HepG2 (cell line): ENCODE measurements around the gene RNF13. TPM values are rescaled to one million over a fixed set of nuclear protein-coding genes. Genes with fewer than 3 reads are reported as not detected.

ENCODE experiments used
- ATAC-seq: fragments of 200-7000 bp; cut with Tn5 transposase; 3 replicates; pipeline ENCODE4 v1.9.1; 2020; ENCODE audit warnings: mild to moderate bottlenecking, moderate library complexity
- BruUV-seq: library from RNA; stranded (reverse); fragments of 400-500 nt; replicated peaks from 2 replicates; lab custom pipeline; 2021; lab: Mats Ljungman, UMichigan
- CTCF ChIA-PET: fragments of 300-600 bp; formaldehyde crosslinking; extraction: SDS; loops from one replicate; lab custom pipeline; 2021; ENCODE audit warnings: low total read pairs, inconsistent platforms, low intra/inter-chr PET ratio; lab: Yijun Ruan, JAX
- POLR2A ChIA-PET: fragments of 350-600 bp; sonication (Branson Sonifier 250); formaldehyde crosslinking; loops from one replicate; lab custom pipeline; 2020; ENCODE audit warnings: antibody characterized with exemption, inconsistent platforms; lab: Yijun Ruan, JAX
- DNase-seq: peaks from one replicate; pipeline ENCODE4 v3.0.0-alpha.2; 2015; ENCODE audit warnings: low spot score
- FAIRE-seq: peaks from 3 replicates; lab custom pipeline; 2011; peaks lifted over from hg19 to GRCh38; lab: Jason Lieb, UNC
- H2AFZ ChIP-seq: one replicate; pipeline ENCODE4 v1.6.1; 2011; ENCODE audit warnings: low read length, inconsistent platforms
- H3K27ac ChIP-seq: fragments of 300-600 bp; 3 replicates; pipeline ENCODE4 v1.8.0; 2011; ENCODE audit warnings: mixed run types, mild to moderate bottlenecking, mixed read lengths, low read length, inconsistent platforms; ENCODE audit not compliant: insufficient read depth; ENCODE audit errors: extremely low read length
- H3K27me3 ChIP-seq, 2 experiments: fragments of 200-600 bp in 1 of 2; 2 replicates in 1 of 2; 3 replicates in 1 of 2; pipeline versions ENCODE4 v1.6.0 to v1.8.0; 2011; ENCODE audit warnings: low read length in 2 of 2, mild to moderate bottlenecking in 2 of 2, moderate library complexity in 2 of 2, inconsistent platforms in 1 of 2; ENCODE audit not compliant: insufficient read depth in 2 of 2, control insufficient read depth in 1 of 2
- H3K36me3 ChIP-seq, 2 experiments: fragments of 200-600 bp in 1 of 2; replicated peaks in 1 of 2; 2 replicates in 1 of 2; 3 replicates in 1 of 2; pipeline versions ENCODE4 v1.5.1 to v1.8.0; 2011; ENCODE audit warnings: low read length in 2 of 2, inconsistent platforms in 1 of 2; ENCODE audit not compliant: insufficient read depth in 2 of 2, control insufficient read depth in 1 of 2
- H3K4me1 ChIP-seq: 2 replicates; pipeline ENCODE4 v1.5.1; 2012; ENCODE audit warnings: low read length, inconsistent platforms; ENCODE audit not compliant: insufficient read depth
- H3K4me2 ChIP-seq: 2 replicates; pipeline ENCODE4 v1.6.0; 2011; ENCODE audit warnings: low read depth, low read length, inconsistent platforms
- H3K4me3 ChIP-seq, 3 experiments: fragments of 200-600 bp in 1 of 3; sonication (generic), shearing (Covaris generic) in 1 of 3; replicated peaks in 1 of 3; 2 replicates each; pipeline ENCODE4 v1.5.1; 2011 to 2016; ENCODE audit warnings: low read length in 3 of 3, inconsistent platforms in 2 of 3, low read depth in 2 of 3, mild to moderate bottlenecking in 2 of 3, control low read depth in 1 of 3, mixed read lengths in 1 of 3; ENCODE audit not compliant: insufficient read depth in 1 of 3
- H3K79me2 ChIP-seq: one replicate; pipeline ENCODE4 v1.6.1; 2011; ENCODE audit warnings: low read length, inconsistent platforms; ENCODE audit not compliant: insufficient read depth
- H3K9ac ChIP-seq: 2 replicates; pipeline ENCODE4 v1.6.0; 2011; ENCODE audit warnings: mild to moderate bottlenecking, low read depth, low read length, inconsistent platforms; ENCODE audit not compliant: insufficient read depth
- H3K9me3 ChIP-seq: 2 replicates; pipeline ENCODE4 v1.5.1; 2012; ENCODE audit warnings: mild to moderate bottlenecking, low read length
- H4K20me1 ChIP-seq: 2 replicates; pipeline ENCODE4 v1.6.0; 2011; ENCODE audit warnings: inconsistent platforms, mild to moderate bottlenecking, low read length, moderate library complexity; ENCODE audit not compliant: insufficient read depth
- FOSL2 ChIP-seq: sonication (generic); formaldehyde crosslinking; IDR thresholded peaks from 2 replicates; pipeline ENCODE4 v1.4.0; 2020; ENCODE audit warnings: missing genetic modification reagents
- HMG20A ChIP-seq: IDR thresholded peaks from 2 replicates; pipeline ENCODE4 v1.6.1; 2016; ENCODE audit warnings: borderline replicate concordance
- KDM6A ChIP-seq: IDR thresholded peaks from 2 replicates; pipeline ENCODE4 v1.6.1; 2016; ENCODE audit warnings: low read depth
- MEIS2 ChIP-seq: sonication (generic); formaldehyde crosslinking; IDR thresholded peaks from 2 replicates; pipeline ENCODE4 v1.9.0; 2021; ENCODE audit warnings: mild to moderate bottlenecking, missing genetic modification reagents
- RFX5 ChIP-seq: IDR thresholded peaks from 2 replicates; pipeline ENCODE4 v1.6.1; 2011; ENCODE audit warnings: low read depth, low read length, improper control_type of control experiment
- SP4 ChIP-seq: sonication (generic); formaldehyde crosslinking; IDR thresholded peaks from 2 replicates; pipeline ENCODE4 v1.8.1; 2023; ENCODE audit warnings: mild to moderate bottlenecking, missing genetic modification reagents
- ZFP1 ChIP-seq: IDR thresholded peaks from 2 replicates; pipeline ENCODE4 v1.6.1; 2016
- ZFX ChIP-seq: sonication (generic); formaldehyde crosslinking; IDR thresholded peaks from 2 replicates; pipeline ENCODE4 v1.4.0; 2020; ENCODE audit warnings: mild to moderate bottlenecking, low read depth, missing genetic modification reagents, moderate library complexity
- ZNF598 ChIP-seq: sonication (generic); formaldehyde crosslinking; IDR thresholded peaks from 2 replicates; pipeline ENCODE4 v1.5.1; 2020; ENCODE audit warnings: mild to moderate bottlenecking, missing genetic modification reagents, borderline replicate concordance
- ZSCAN22 ChIP-seq: sonication (generic); formaldehyde crosslinking; IDR thresholded peaks from 2 replicates; pipeline ENCODE4 v1.4.0; 2020; ENCODE audit warnings: mild to moderate bottlenecking, missing genetic modification reagents
- WGBS: methylation state at CpG from one replicate; pipeline ENCODE4 v1.1.6; 2017; ENCODE audit warnings: low lambda C conversion rate; 5-methylcytosine and 5-hydroxymethylcytosine counted together
- in situ Hi-C: cut with HindIII; loops from 2 replicates; pipeline ENCODE4 v1.10.0; 2017; ENCODE audit warnings: low pct_unique_long_range_greater_than_20kb; ENCODE audit not compliant: extremely low pct_ligation_motif_present
- intact Hi-C: fragments of 100-400 bp; cut with micrococcal nuclease; formaldehyde crosslinking; loops from one replicate; pipeline ENCODE4 v1.10.0; 2022; ENCODE audit not compliant: unreplicated experiment
- polyA plus RNA-seq, 8 experiments: library from polyadenylated mRNA; depleted of rRNA in 3 of 8; stranded (reverse) in 7 of 8; unstranded in 1 of 8; fragments of >200 nt; fragmentation: Illumina TruSeq in 4 of 8; extraction: Trizol in 4 of 8; gene quantifications; 2 replicates each; pipeline versions ENCODE4 v1.2.1 to v1.2.3, GENCODE V29; 2011 to 2016; ENCODE audit warnings: low read depth in 4 of 8, missing spikeins in 1 of 8, mixed read lengths in 1 of 8; ENCODE audit not compliant: insufficient read depth in 1 of 8
- total RNA-seq, 5 experiments: library from RNA; depleted of rRNA; stranded (reverse); fragments of >200 nt; fragmentation: Illumina TruSeq; extraction: Trizol; gene quantifications; 2 replicates each; pipeline ENCODE4 v1.2.3, GENCODE V29; 2016; ENCODE audit warnings: low read depth in 1 of 5
- TF ChIP-seq, protein P1 (sequence below): IDR thresholded peaks from 2 replicates; pipeline ENCODE4 v1.4.0; 2020; ENCODE audit warnings: mild to moderate bottlenecking, missing genetic modification reagents
- TF ChIP-seq, protein P2 (sequence below): IDR thresholded peaks from 2 replicates; pipeline ENCODE4 v1.6.1; 2012; ENCODE audit warnings: low read depth, low read length, improper control_type of control experiment
- TF ChIP-seq, protein P3 (sequence below): sonication (generic); formaldehyde crosslinking; IDR thresholded peaks from 2 replicates; pipeline ENCODE4 v1.4.0; 2020; ENCODE audit warnings: mild to moderate bottlenecking, missing genetic modification reagents
- TF ChIP-seq, protein P4 (sequence below): sonication (generic); formaldehyde crosslinking; IDR thresholded peaks from 2 replicates; pipeline ENCODE4 v1.5.0; 2020; ENCODE audit warnings: mild to moderate bottlenecking, missing genetic modification reagents
- TF ChIP-seq, protein P5 (sequence below): sonication (generic); formaldehyde crosslinking; IDR thresholded peaks from 2 replicates; pipeline ENCODE4 v1.5.1; 2020; ENCODE audit warnings: missing genetic modification reagents, mild to moderate bottlenecking, borderline replicate concordance

RNF13 gene
- total and polyA plus RNA-seq, 2 of the 13 experiments (the other 11 are each of a cell fraction or from before 2014, with no cell fraction given), result 39.8 to 46.0 TPM

DNA sequence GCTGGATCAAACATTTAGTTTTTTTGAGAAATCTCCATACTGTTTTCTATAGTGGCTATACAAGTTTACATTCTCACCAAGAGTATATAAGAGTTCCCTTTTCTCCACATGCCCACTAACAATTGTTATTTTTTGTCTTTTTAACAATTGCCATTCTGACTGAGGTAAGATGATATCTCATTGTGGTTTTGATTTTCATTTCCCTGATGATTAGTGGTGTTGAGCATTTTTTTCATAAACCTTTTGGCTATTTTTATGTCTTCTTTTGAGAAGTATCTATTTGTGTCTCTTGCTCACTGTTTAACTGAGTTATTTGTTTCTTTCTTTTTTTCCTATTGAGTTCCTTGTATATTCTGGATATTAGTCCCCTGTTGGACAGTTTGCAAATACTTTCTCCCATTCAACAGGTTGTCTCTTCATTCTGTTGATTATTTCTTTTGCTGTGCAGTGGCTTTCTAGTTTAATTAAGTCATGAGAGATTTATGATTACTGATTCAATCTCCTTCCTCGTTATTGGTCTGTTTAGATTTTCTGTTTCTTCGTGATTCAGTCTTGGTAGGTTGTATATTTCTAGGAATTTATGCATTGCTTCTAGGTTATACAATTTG lies 6.7 kb upstream of the RNF13 start:
- Histone ChIP-seq H3K4me1 (no peaks in the 10 kb centered on the region), H4K20me1 (no peaks in the 10 kb centered on the region), H3K4me2 (no peak overlapping the region), H2AFZ (no peak overlapping the region), H3K9me3 (no peaks in the 10 kb centered on the region), H3K27me3 (no peaks in the 10 kb centered on the region), H3K27ac (no peak overlapping the region), H3K9ac (no peak overlapping the region), H3K79me2 (no peaks in the 10 kb centered on the region), H3K36me3 (no peaks in the 10 kb centered on the region), H3K4me3 (no peak overlapping the region)
- ChIA-PET CTCF (no interaction called here), POLR2A (no interaction called here)
- no TSS peak for BruUV-seq
- 0% methylated on average over 2 of the region's 2 CpGs for WGBS
- no peak for DNase-seq
- no peak for ATAC-seq
- TF ChIP-seq, protein P1, sequence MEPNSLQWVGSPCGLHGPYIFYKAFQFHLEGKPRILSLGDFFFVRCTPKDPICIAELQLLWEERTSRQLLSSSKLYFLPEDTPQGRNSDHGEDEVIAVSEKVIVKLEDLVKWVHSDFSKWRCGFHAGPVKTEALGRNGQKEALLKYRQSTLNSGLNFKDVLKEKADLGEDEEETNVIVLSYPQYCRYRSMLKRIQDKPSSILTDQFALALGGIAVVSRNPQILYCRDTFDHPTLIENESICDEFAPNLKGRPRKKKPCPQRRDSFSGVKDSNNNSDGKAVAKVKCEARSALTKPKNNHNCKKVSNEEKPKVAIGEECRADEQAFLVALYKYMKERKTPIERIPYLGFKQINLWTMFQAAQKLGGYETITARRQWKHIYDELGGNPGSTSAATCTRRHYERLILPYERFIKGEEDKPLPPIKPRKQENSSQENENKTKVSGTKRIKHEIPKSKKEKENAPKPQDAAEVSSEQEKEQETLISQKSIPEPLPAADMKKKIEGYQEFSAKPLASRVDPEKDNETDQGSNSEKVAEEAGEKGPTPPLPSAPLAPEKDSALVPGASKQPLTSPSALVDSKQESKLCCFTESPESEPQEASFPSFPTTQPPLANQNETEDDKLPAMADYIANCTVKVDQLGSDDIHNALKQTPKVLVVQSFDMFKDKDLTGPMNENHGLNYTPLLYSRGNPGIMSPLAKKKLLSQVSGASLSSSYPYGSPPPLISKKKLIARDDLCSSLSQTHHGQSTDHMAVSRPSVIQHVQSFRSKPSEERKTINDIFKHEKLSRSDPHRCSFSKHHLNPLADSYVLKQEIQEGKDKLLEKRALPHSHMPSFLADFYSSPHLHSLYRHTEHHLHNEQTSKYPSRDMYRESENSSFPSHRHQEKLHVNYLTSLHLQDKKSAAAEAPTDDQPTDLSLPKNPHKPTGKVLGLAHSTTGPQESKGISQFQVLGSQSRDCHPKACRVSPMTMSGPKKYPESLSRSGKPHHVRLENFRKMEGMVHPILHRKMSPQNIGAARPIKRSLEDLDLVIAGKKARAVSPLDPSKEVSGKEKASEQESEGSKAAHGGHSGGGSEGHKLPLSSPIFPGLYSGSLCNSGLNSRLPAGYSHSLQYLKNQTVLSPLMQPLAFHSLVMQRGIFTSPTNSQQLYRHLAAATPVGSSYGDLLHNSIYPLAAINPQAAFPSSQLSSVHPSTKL (CRISPR knock-in tag), result no peak
- TF ChIP-seq FOSL2 (CRISPR knock-in tag) (no peak), ZNF598 (no peak), KDM6A (CRISPR knock-in tag) (no peak), HMG20A (no peak), ZFP1 (CRISPR knock-in tag) (no peak), ZFX (no peak), ZSCAN22 (CRISPR knock-in tag) (no peak), SP4 (CRISPR knock-in tag) (no peak), RFX5 (no peak), MEIS2 (CRISPR knock-in tag) (no peak)
- TF ChIP-seq, protein P2, sequence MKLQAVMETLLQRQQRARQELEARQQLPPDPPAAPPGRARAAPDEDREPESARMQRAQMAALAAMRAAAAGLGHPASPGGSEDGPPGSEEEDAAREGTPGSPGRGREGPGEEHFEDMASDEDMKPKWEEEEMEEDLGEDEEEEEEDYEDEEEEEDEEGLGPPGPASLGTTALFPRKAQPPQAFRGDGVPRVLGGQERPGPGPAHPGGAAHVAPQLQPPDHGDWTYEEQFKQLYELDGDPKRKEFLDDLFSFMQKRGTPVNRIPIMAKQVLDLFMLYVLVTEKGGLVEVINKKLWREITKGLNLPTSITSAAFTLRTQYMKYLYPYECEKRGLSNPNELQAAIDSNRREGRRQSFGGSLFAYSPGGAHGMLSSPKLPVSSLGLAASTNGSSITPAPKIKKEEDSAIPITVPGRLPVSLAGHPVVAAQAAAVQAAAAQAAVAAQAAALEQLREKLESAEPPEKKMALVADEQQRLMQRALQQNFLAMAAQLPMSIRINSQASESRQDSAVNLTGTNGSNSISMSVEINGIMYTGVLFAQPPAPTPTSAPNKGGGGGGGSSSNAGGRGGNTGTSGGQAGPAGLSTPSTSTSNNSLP, result no peak
- TF ChIP-seq, protein P3, sequence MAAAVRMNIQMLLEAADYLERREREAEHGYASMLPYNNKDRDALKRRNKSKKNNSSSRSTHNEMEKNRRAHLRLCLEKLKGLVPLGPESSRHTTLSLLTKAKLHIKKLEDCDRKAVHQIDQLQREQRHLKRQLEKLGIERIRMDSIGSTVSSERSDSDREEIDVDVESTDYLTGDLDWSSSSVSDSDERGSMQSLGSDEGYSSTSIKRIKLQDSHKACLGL (CRISPR knock-in tag), result no peak
- TF ChIP-seq, protein P4, sequence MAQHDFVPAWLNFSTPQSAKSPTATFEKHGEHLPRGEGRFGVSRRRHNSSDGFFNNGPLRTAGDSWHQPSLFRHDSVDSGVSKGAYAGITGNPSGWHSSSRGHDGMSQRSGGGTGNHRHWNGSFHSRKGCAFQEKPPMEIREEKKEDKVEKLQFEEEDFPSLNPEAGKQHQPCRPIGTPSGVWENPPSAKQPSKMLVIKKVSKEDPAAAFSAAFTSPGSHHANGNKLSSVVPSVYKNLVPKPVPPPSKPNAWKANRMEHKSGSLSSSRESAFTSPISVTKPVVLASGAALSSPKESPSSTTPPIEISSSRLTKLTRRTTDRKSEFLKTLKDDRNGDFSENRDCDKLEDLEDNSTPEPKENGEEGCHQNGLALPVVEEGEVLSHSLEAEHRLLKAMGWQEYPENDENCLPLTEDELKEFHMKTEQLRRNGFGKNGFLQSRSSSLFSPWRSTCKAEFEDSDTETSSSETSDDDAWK (CRISPR knock-in tag), result no peak
- TF ChIP-seq, protein P5, sequence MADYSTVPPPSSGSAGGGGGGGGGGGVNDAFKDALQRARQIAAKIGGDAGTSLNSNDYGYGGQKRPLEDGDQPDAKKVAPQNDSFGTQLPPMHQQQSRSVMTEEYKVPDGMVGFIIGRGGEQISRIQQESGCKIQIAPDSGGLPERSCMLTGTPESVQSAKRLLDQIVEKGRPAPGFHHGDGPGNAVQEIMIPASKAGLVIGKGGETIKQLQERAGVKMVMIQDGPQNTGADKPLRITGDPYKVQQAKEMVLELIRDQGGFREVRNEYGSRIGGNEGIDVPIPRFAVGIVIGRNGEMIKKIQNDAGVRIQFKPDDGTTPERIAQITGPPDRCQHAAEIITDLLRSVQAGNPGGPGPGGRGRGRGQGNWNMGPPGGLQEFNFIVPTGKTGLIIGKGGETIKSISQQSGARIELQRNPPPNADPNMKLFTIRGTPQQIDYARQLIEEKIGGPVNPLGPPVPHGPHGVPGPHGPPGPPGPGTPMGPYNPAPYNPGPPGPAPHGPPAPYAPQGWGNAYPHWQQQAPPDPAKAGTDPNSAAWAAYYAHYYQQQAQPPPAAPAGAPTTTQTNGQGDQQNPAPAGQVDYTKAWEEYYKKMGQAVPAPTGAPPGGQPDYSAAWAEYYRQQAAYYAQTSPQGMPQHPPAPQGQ (CRISPR knock-in tag), result no peak
- intact Hi-C loops, result no loop called here
- in situ Hi-C loops, result no loop called here
- no peak for FAIRE-seq
